Adrenal gland (tissue), 12 donors: Measurements from ENCODE around the gene AP1S3. TPM values are rescaled to one million over a fixed set of nuclear protein-coding genes. Genes with fewer than 3 reads are reported as not detected.

ENCODE experiments used
- DNase-seq, 7 donors: peaks; one replicate each; pipeline ENCODE4 v3.0.0-alpha.2; 2019 to 2020
- H3K27ac ChIP-seq, 5 donors: fragments of 200-600 bp; sonication (generic) in 4 of 5; 1 replicate in 3 of 5; 2 replicates in 2 of 5; pipeline versions ENCODE4 v1.5.1 to v1.8.0; 2016 to 2020; ENCODE audit warnings: mild to moderate bottlenecking in 1 of 5
- H3K27me3 ChIP-seq: fragments of 200-600 bp; 2 replicates; pipeline ENCODE4 v1.8.0; 2021
- H3K36me3 ChIP-seq, 2 donors: fragments of 200-600 bp; replicated peaks in 1 of 2; 1 replicate in 1 of 2; 2 replicates in 1 of 2; pipeline versions ENCODE4 v1.5.1 to v1.8.0; 2018 to 2022
- H3K4me1 ChIP-seq, 2 donors: fragments of 200-600 bp; replicated peaks in 1 of 2; 1 replicate in 1 of 2; 2 replicates in 1 of 2; pipeline versions ENCODE4 v1.5.1 to v1.8.0; 2018 to 2021
- H3K4me3 ChIP-seq, 4 donors: fragments of 200-600 bp; sonication (generic) in 3 of 4; one replicate each; pipeline ENCODE4 v1.5.1; 2016 to 2018
- H3K9me3 ChIP-seq, 3 donors: fragments of 200-600 bp; sonication (generic) in 1 of 3; replicated peaks in 1 of 3; 1 replicate in 2 of 3; 2 replicates in 1 of 3; pipeline versions ENCODE4 v1.5.1 to v1.8.0; 2016 to 2021
- CTCF ChIP-seq, 6 experiments: fragments of 450-650 bp in 4 of 6; fragments of 200-600 bp in 2 of 6; sonication (generic) in 1 of 6; IDR thresholded peaks; 1 replicate in 5 of 6; 2 replicates in 1 of 6; pipeline versions ENCODE4 v1.5.1 to v1.8.0; 2016 to 2021; ENCODE audit warnings: antibody characterized with exemption in 6 of 6, mild to moderate bottlenecking in 2 of 6, moderate library complexity in 1 of 6
- POLR2A ChIP-seq, 2 donors: fragments of 450-650 bp; IDR thresholded peaks; one replicate each; pipeline ENCODE4 v1.6.1; 2017; ENCODE audit warnings: antibody characterized with exemption in 2 of 2, mild to moderate bottlenecking in 2 of 2, moderate library complexity in 1 of 2
- WGBS, 4 donors: extraction: QIAGEN DNeasy Blood & Tissue Kit in 2 of 4; methylation state at CpG; one replicate each; pipeline versions ENCODE4 v1.1.5 to v1.1.7; 2013 to 2017; 5-methylcytosine and 5-hydroxymethylcytosine counted together
- intact Hi-C, 2 donors: fragments of 100-400 bp; cut with DNase I; formaldehyde crosslinking; loops; one replicate each; pipeline versions ENCODE4 v1.14.1 to v1.15.0; 2022 to 2023
- polyA plus RNA-seq, 3 donors: library from polyadenylated mRNA; stranded (reverse); fragments of 200-250 nt in 2 of 3; fragments of 350-450 nt in 1 of 3; fragmentation: Illumina TruSeq in 1 of 3; extraction: RNeasy Lipid Tissue Mini Kit (QIAGEN cat#74804) in 1 of 3; gene quantifications; one replicate each; pipeline ENCODE4 v1.2.3, GENCODE V29; 2013 to 2014
- total RNA-seq, 9 donors: library from RNA; depleted of rRNA in 4 of 9; stranded (reverse); fragments of >200 nt in 4 of 9; fragments of 120-200 nt in 1 of 9; fragmentation: NEBNext Ultra II Directional in 1 of 9; extraction: Animal tissue kit (Norgen Biotek cat#: 25700) in 1 of 9; gene quantifications; one replicate each; pipeline versions ENCODE4 v1.1.0 to v1.2.4, GENCODE V29; 2013 to 2023
- donor health status: healthy with polysubstance abuse.
- donor health status: Bipolar disorder and iron deficiency.
- donor health status: DM: yes; HTN: yes; CAD: no.
- donor health status: DM: no; HTN: no; CAD: no.
- donor health status: DM: no; HTN: no; CAD: no.
- donor health status: DM: yes; HTN: yes; CAD: no.

AP1S3 gene
- total and polyA plus RNA-seq, 12 donors = 0.24 to 7.3 (median 1.3) TPM

DNA sequence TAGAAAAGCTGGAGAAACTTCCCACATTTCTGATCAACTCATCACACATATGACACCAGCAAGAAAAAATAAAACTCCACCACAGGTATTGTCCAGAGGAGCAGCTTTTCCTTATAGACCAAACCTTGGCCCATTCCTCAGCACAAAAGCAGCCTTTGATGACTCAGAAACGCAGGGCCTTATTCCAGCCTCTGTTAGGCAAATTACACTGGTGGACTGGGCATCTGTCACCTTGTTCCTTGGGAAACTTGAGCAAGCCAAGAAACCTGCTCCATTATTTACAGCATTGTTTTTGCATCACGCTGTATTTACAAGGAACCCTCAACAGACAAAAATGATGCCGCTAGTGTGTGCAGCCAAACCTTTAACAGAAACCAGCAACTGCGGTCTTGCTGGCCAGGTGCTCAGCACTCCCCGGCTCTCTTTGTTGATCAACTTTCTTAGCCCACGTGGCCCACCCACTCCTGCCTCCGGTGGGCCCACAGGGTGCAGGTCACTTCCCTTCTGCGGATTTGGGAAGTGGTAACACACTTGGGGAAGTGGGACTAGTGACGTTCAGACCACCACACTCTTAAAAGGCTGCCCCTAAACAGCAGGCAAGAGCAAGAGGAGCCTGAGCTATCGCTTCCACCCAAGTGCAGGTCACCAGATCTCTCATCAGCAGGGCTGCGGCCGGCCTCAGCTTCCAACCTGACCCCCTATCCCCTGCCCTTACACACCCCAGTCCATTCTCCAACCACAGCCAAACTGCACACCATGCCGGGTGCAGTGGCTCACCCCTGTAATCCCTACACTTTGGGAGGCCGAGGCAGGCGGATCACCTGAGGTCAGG is 1.5 kb downstream of the AP1S3 start:
- no peaks in the 10 kb centered on the region for H3K36me3 ChIP-seq
- no peaks in the 10 kb centered on the region for H3K9me3 ChIP-seq
- peaks cover 3 to 10% of the 10 kb centered on the region in 2 donors for H3K4me1 ChIP-seq
- intact Hi-C loops = loop anchor here in 1 of 2 donors (5.0 kb wide), 1 partner anchor 126 kb away; no protein-coding TSS in a partner anchor
- TF ChIP-seq CTCF (IDR thresholded peaks at IDR 0.05) = no peak
- TF ChIP-seq POLR2A (IDR thresholded peaks at IDR 0.05) = no peak
- no peaks in the 10 kb centered on the region for H3K27me3 ChIP-seq
- H3K27ac ChIP-seq = no peak overlapping the region
- no peak for DNase-seq
- H3K4me3 ChIP-seq = no peak overlapping the region
- WGBS, 4 donors = 78 to 84% (median 83%) methylated on average over 12 to 15 of the region's 15 CpGs

GRCh38 chr2:223834431-223834830 is 3.0 kb downstream of the AP1S3 start:
- H3K4me3 ChIP-seq = no peak overlapping the region
- no peaks in the 10 kb centered on the region for H3K27me3 ChIP-seq
- intact Hi-C loops = no loop called here
- H3K36me3 ChIP-seq = no peaks in the 10 kb centered on the region
- TF ChIP-seq POLR2A (IDR thresholded peaks at IDR 0.05) (no peak), CTCF (IDR thresholded peaks at IDR 0.05) (no peak)
- peaks cover 3 to 10% of the 10 kb centered on the region in 2 donors for H3K4me1 ChIP-seq
- no peak overlapping the region for H3K27ac ChIP-seq
- 96 to 100% (median 97%) methylated on average over 1 of the region's 1 CpG for WGBS, 4 donors
- DNase-seq = no peak
- no peaks in the 10 kb centered on the region for H3K9me3 ChIP-seq

GRCh38 chr2:223832241-223832903 is 5.0 kb downstream of the AP1S3 start:
- intact Hi-C loops = no loop called here
- Histone ChIP-seq H3K27ac (no peak overlapping the region), H3K27me3 (no peaks in the 10 kb centered on the region), H3K9me3 (no peaks in the 10 kb centered on the region), H3K36me3 (no peaks in the 10 kb centered on the region), H3K4me1 (peaks cover 3 to 10% of the 10 kb centered on the region in 2 donors), H3K4me3 (no peak overlapping the region)
- no peak for DNase-seq
- whole genome bisulfite sequencing, 4 donors = 63 to 69% (median 66%) methylated on average over 8 of the region's 8 CpGs
- TF ChIP-seq POLR2A (IDR thresholded peaks at IDR 0.05) (no peak), CTCF (IDR thresholded peaks at IDR 0.05) (no peak)

GRCh38 chr2:223829128-223829527 is 8.3 kb downstream of the AP1S3 start:
- Histone ChIP-seq H3K9me3 (no peaks in the 10 kb centered on the region), H3K36me3 (no peaks in the 10 kb centered on the region), H3K27me3 (no peaks in the 10 kb centered on the region), H3K4me1 (no peaks in the 10 kb centered on the region), H3K27ac (no peak overlapping the region), H3K4me3 (no peak overlapping the region)
- 94 to 100% (median 95%) methylated on average over 5 of the region's 5 CpGs for WGBS, 4 donors
- DNase-seq = no peak
- TF ChIP-seq POLR2A (IDR thresholded peaks at IDR 0.05) = no peak
- TF ChIP-seq CTCF (IDR thresholded peaks at IDR 0.05) = no peak
- intact Hi-C loops = no loop called here
